T-helper 17 cell (primary cell): ENCODE measurements around the gene RNF126. TPM values are rescaled to one million over a fixed set of nuclear protein-coding genes. Genes with fewer than 3 reads are reported as not detected.
A peak's percentile ranks its signal among the peaks of the same experiment; 100 is the strongest.
"Not testable (repeated sequence)": the region's sequence is repeated elsewhere in the genome, so short reads cannot be mapped to it uniquely, and the experiment has no call there.

Experiments used
- ATAC-seq: fragments of 150-1000 bp; cut with Tn5 transposase; 2 replicates; pipeline ENCODE4 v1.10.0; 2021; ENCODE audit warnings: mild to moderate bottlenecking, moderate library complexity
- DNase-seq, 3 donors: peaks; one replicate each; pipeline versions ENCODE4 v3.0.0 to v3.0.0-alpha.2; 2020 to 2021
- H3K9me3 ChIP-seq: one replicate; pipeline ENCODE4 v1.7.0; 2013; ENCODE audit warnings: low read length, mild to moderate bottlenecking; ENCODE audit not compliant: control insufficient read depth, poor library complexity, severe bottlenecking
- H3K27ac Mint-ChIP-seq: one replicate; pipeline ENCODE4 v1.8.0; 2022; ENCODE audit warnings: mild to moderate bottlenecking, moderate library complexity, mixed read lengths
- H3K27me3 Mint-ChIP-seq: one replicate; pipeline ENCODE4 v1.8.0; 2022; ENCODE audit warnings: mixed read lengths
- H3K36me3 Mint-ChIP-seq: one replicate; pipeline ENCODE4 v1.8.0; 2022; ENCODE audit warnings: low read depth, mixed read lengths
- H3K4me1 Mint-ChIP-seq: one replicate; pipeline ENCODE4 v1.8.0; 2022; ENCODE audit warnings: mild to moderate bottlenecking, mixed read lengths
- H3K4me3 Mint-ChIP-seq: one replicate; pipeline ENCODE4 v1.8.0; 2022; ENCODE audit warnings: mild to moderate bottlenecking, moderate library complexity, mixed read lengths
- total RNA-seq, 4 donors: library from RNA in 2 of 4; stranded (reverse) in 2 of 4; gene quantifications; one replicate each; pipeline ENCODE4 v1.2.3 and lab custom pipeline; 2022 to 2026

RNF126 gene
- total RNA-seq, result 100 to 1,000 TPM; 105 to 126 TPM
- total RNA-seq (lab: John Stamatoyannopoulos, UW), result 69.6 to 77.0 reads per million in 2 donors

DNA sequence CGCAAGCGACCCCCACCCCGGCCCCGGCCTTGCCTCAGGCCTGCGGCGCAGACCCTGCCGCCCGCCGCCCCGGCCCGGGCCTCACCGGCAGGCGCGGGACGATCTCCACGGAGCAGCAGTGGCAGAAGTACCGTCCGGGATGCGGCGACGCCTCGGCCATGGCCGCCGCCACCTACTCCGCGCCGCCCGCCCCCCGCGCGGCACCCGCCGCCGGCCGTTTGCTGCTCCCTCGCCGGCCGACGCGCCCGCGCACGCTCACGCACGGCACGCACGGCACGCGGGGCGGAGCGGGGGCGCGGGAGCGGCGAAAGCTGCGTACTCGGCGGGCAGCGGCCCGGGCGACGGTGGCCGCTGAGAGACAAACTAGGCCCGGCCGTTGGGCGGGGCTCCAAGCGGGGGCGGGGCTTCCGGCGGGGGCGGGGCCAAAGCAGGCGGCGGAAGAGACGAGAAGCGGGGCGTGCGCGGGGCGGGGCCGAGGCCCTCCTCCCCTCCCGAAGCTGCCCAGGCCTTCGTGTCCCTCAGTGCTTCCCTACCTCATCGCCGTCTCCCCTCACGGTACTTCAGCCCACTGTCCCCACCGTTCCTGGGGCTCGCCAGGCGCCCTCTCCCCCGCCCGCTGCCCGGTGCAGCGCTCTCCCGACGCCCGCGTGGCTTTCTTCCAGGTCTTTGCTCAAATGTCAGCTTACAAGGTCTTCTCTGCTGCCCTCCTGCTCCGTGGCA is at the start of gene RNF126:
Gene RNF126, minus strand, starts transcription at position 253 of the 720 bp plus-strand sequence. Its CDS starts 93 bp downstream, at position 160.
- ATAC-seq (peak; percentile 39), DNase-seq (peak; percentile 80 to 95 (median 91))
- H3K27ac Mint-ChIP-seq, result peak within 1 kb of the TSS; percentile 100
- no peaks in the 10 kb centered on the region for H3K27me3 Mint-ChIP-seq
- no peaks in the 10 kb centered on the region for H3K9me3 ChIP-seq
- peak within 1 kb of the TSS; percentile 96 for H3K4me3 Mint-ChIP-seq
- H3K4me1 Mint-ChIP-seq, result peaks cover 34% of the 10 kb centered on the region
- no peaks in the 10 kb centered on the region for H3K36me3 Mint-ChIP-seq

DNA sequence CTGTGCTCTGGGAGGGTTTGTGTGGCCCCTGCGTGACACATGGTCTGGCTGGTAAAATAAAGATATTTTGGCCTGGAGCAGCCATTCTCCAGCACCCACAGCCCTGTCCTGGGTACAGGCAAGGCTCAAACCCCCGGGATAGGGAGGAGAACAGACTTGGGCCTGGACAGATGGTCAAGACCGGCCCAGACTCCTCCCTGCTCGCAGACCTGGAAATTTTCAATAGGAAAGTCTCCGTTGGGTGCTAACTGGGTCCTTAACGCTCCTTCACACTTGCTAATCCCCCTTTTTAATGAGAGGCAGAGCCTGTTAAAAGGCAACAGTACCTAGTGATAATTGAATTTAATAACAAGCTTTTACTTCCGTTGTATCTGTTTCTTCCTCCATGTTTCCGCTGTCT is 48.2 kb upstream of the RNF126 start:
- peaks cover 33% of the 10 kb centered on the region for H3K27me3 Mint-ChIP-seq
- DNase-seq (no peak), ATAC-seq (no peak)
- H3K4me3 Mint-ChIP-seq, result no peak overlapping the region
- H3K36me3 Mint-ChIP-seq, result no peaks in the 10 kb centered on the region
- no peak overlapping the region for H3K27ac Mint-ChIP-seq
- no peaks in the 10 kb centered on the region for H3K4me1 Mint-ChIP-seq
- no peaks in the 10 kb centered on the region for H3K9me3 ChIP-seq

DNA sequence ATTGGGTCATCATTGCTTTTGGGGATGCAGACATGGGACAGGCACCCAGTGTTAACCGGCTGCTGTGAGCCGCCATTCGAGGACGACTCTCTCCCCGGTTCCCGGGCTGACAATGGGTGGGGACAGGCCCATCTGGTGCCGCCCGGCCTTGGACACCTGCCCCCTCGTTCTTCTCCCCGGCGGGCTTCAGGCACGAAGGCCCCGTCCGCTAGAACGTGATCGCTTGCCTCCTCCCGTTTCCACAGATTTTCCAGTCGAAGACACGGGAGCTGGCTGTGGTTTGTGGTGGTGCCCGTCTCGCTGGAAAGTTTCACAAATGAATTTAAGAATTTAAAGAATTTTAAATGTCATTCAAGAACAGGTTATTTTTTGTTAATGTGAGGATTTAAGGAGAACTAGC is 47.8 kb upstream of the RNF126 start:
- Mint-ChIP-seq H3K36me3 (no peaks in the 10 kb centered on the region), H3K27ac (no peak overlapping the region), H3K27me3 (peaks cover 29% of the 10 kb centered on the region), H3K4me1 (no peaks in the 10 kb centered on the region), H3K4me3 (peak overlapping the region; percentile 56)
- DNase-seq, result no peak
- H3K9me3 ChIP-seq, result no peaks in the 10 kb centered on the region
- ATAC-seq, result no peak

DNA sequence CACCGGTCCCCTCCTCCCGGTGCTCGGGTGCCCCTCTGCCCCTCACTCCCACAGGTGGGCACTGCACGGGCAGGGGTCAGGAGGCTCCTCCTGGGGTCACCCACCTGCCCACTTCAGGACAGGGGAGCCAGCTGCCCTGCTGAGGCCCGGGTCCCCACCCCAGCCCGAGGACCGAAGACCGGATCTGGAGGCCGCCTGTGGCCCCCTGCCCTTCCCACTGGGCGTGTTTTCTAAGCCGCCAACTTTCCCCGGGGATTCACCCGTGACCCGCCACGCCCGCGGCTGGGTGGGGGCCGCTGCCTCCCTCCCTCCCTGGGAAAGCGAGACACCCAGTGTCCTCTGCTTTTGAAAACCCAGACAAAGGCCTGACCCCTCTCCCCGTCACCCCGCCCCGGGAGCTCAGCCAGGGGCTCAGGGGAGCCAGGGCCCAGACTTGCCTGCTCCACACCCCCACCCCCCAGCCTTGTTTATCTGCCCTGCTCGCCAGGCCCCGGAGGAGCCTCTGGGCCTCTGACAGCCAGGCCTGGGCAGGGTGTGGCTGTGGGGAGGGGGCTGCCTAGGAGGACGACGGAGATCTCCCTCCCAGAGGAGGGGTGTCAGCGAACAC is 47.1 kb upstream of the RNF126 start:
- no peak overlapping the region for H3K27ac Mint-ChIP-seq
- H3K9me3 ChIP-seq, result no peaks in the 10 kb centered on the region
- no peak overlapping the region for H3K4me3 Mint-ChIP-seq
- H3K4me1 Mint-ChIP-seq, result no peaks in the 10 kb centered on the region
- ATAC-seq, result no peak
- H3K36me3 Mint-ChIP-seq, result no peaks in the 10 kb centered on the region
- DNase-seq, result no peak
- H3K27me3 Mint-ChIP-seq, result peaks cover 23% of the 10 kb centered on the region

DNA sequence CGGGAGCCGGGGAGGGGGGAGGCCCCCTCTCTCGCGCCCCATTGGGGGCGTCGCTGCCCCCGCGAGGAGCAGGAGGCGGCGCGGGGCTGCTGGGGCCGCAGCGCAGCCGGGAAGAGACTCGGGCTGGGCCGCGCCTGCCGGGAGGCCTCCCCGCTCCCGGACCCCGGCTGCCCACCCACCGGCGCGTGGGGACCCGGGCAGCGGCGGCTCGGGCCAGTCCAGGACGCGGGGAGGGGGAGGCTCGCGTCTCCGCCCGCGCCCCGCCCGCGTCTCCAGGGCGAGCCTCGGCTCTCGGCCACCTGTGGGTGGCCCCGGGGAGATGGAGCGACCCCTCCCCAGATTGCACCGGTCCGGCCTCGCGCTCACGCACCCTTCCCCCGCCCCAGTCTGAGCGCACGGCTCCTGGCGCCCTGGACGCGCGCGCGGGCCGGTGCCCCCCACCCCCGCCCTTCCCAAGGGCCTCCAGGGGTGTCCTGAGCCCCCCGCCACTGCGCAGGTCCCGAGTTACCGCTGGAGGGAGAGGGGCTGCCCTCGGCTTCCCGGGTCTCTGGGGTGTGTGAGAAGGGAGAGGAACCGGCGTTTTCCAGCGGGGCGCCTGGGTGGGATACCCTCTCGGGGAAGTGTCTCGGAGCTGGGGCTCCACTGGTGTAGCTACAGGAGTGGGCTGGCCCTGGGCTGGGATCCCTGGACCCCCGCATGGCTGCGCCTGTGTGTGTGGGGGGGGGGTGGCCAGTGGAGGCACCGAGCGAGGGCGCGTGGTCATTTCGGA is 46.4 kb upstream of the RNF126 start:
- H3K27me3 Mint-ChIP-seq, result peaks cover 23% of the 10 kb centered on the region
- no peak for ATAC-seq
- H3K36me3 Mint-ChIP-seq, result no peaks in the 10 kb centered on the region
- no peak overlapping the region for H3K27ac Mint-ChIP-seq
- no peak for DNase-seq
- no peaks in the 10 kb centered on the region for H3K4me1 Mint-ChIP-seq
- H3K9me3 ChIP-seq, result no peaks in the 10 kb centered on the region
- H3K4me3 Mint-ChIP-seq, result no peak overlapping the region

DNA sequence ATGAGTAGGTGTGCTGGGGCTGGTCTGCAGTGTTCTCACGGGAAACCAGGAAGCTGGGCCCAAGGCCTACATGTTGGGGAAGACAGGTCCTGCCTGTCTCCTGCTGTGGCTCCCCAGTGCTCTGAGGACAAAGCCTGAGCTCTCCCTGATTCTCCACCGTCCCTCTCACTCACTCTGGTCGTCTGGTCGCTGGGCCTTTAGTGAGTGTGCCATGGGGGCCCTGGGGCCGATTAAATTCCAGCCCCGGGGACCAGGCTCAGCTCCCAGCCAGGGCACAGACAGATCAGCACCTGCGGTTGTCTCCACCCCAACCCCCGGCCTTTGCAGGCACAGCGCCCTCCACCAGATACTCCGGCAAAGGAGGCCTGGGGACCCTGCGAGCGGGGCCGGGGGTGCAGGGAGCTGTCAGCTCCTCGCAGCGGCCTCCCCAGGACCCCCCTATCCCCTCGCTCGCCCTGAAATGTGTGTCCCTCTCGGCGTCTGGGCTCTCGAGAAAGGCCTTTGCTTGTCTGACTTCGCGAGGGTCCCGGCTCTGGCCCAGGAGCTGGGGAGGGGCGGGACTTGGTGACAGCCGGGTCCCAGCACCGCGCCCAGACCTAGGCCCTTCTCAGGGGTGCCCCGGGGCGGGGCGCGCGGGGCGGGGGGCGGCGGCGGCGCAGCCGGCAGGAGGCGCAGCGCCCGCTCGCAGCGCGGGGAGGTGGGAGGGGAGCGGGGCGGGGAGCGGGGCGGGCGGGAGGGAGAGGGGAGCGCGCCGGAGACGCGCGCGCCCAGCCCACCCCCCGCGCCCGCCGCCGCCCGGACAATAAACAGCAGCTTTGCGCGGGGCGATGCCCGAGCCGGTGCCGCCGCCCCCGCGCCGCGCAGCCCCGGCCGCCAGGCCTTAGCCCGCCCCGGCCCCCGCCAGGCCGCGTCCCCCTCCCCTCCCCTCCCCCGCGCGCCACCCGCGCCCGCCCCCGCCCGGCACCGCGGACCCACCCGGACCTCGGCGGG is 45.4 kb upstream of the RNF126 start, which contains the start of gene PALM:
Gene PALM, plus strand, starts transcription at position 782 of the 990 bp plus-strand sequence. CDS start 212 bp downstream, outside the sequence.
- Mint-ChIP-seq H3K4me3 (no peak within 1 kb of the TSS), H3K27ac (no peak within 1 kb of the TSS), H3K36me3 (no peaks in the 10 kb centered on the region), H3K27me3 (peaks cover 23% of the 10 kb centered on the region), H3K4me1 (no peaks in the 10 kb centered on the region)
- ATAC-seq (no peak), DNase-seq (no peak)
- H3K9me3 ChIP-seq, result no peaks in the 10 kb centered on the region

DNA sequence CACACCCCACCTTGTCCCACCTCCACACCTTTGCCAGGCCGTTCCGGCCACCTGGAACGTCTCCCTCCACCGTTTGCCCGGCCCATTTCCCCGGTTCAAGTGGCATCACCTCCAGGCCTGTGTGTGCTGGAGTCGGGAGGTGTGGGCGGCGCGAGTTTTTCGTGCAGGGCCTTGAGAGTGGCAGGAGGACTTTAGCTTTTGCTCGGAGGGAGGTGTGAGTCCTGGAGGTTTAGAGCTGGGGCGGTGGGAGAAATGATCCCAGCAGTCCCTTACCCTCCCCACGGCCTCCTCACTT is 41.4 kb upstream of the RNF126 start:
- Mint-ChIP-seq H3K4me3 (no peak overlapping the region), H3K4me1 (peaks cover 2% of the 10 kb centered on the region), H3K27me3 (peaks cover 5% of the 10 kb centered on the region), H3K27ac (no peak overlapping the region), H3K36me3 (no peaks in the 10 kb centered on the region)
- DNase-seq (no peak), ATAC-seq (no peak)
- no peaks in the 10 kb centered on the region for H3K9me3 ChIP-seq

DNA sequence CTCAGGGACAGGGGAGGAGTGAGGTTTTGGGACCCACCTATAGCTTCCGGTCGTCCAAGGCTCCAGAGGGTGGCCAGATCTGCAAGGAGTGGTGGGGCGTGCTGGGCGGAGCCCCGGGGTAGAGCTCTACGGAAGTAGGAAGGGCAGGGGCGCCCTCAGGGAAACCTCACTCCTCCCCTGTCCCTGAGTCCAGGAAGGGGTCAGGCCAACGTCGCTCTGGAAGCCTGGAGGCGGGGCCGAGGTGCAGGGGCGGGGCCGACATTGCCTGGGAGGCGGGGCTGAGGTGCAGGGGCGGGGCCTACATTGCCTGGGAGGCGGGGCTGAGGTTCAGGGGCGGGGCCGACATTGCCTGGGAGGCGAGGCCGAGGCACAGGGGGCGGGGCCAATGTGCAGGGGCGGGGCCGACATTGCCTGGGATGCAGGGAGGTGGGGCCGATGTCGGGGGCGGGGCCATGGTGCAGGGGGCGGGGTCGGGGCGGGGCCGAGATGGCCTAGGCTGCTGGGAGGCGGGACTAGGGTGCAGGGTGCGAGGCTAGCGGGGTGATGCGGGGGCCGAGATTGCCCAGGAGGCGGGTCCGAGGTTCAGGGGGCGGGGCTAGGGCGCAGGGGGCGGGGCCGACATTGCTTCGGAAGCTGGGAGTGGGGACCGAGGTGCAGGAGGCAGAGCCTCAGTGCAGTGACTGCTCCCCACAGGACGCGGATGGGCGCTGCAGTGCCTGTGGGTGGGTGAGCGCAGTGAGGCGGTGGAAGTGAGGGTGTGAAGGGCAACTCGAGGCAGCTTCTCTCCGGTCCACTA is 40.8 kb upstream of the RNF126 start:
- Mint-ChIP-seq H3K4me3 (no peak overlapping the region), H3K4me1 (peaks cover 2% of the 10 kb centered on the region), H3K27ac (no peak overlapping the region), H3K36me3 (no peaks in the 10 kb centered on the region), H3K27me3 (peaks cover 6% of the 10 kb centered on the region)
- H3K9me3 ChIP-seq, result no peaks in the 10 kb centered on the region
- ATAC-seq (peak; percentile 79), DNase-seq (peak; percentile 58 to 61 (median 60))

DNA sequence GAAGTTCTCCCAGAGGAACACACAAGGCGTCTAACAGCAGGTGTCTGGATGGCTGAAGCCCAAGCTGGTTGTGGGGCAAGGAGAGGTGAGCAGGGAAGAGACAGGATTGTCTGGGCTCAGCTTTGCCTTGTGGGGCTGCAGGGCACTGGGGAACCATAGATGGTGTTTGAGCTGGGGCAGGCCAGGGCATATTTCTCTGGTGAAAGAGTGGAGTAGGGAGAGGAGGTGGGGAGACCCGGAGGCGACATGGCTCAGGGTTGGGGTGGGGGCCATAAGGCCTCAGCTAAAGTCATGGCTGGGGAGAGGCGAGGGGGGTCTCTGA is 40.3 kb upstream of the RNF126 start:
- H3K27ac Mint-ChIP-seq, result no peak overlapping the region
- peaks cover 2% of the 10 kb centered on the region for H3K4me1 Mint-ChIP-seq
- H3K9me3 ChIP-seq, result no peaks in the 10 kb centered on the region
- peaks cover 12% of the 10 kb centered on the region for H3K27me3 Mint-ChIP-seq
- no peak for DNase-seq
- peak overlapping the region; percentile 25 for H3K4me3 Mint-ChIP-seq
- ATAC-seq, result peak; percentile 12
- no peaks in the 10 kb centered on the region for H3K36me3 Mint-ChIP-seq

DNA sequence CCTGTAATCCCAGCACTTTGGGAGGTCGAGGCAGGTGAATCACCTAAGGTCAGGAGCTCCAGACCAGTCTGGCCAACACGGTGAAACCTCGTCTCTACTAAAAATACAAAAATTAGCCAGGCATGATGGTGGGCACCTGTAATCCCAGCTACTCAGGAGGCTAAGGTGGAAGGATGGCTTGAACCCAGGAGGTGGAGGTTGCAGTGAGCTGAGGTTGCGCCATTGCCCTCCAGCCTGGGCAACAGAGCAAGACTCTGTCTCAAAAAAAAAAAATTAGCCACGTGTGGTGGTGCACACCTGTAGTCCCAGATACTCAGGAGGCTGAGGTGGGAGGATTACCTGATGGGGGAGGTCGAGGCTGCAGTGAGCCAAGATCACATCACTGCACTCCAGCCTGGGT is 39.8 kb upstream of the RNF126 start:
- H3K36me3 Mint-ChIP-seq, H3K4me1 Mint-ChIP-seq, DNase-seq, H3K9me3 ChIP-seq, ATAC-seq: not testable (repeated sequence)
- Mint-ChIP-seq H3K27me3 (peaks cover 12% of the 10 kb centered on the region), H3K4me3 (peak overlapping the region; percentile 25), H3K27ac (peak overlapping the region; percentile 44)

DNA sequence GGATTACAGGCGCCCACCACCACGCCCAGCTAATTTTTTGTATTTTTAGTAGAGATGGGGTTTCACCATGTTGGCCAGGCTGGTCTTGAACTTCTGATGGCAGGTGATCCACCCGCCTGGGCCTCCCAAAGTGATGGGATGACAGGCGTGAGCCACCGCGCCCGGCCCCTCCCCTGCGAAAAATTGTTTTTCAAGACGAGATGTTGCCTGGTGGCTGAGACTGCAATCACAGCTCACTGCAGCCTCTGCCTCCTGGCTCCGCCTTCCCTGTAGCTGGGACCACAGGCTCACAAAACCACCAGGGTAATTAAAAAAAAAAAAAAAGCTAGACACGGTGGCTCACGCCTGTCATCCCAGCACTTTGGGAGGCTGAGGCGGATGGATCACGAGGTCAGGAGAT is 36.9 kb upstream of the RNF126 start:
- not testable (repeated sequence) for DNase-seq, H3K27ac Mint-ChIP-seq, H3K9me3 ChIP-seq, ATAC-seq, H3K4me1 Mint-ChIP-seq, H3K4me3 Mint-ChIP-seq, H3K36me3 Mint-ChIP-seq
- peaks cover 11% of the 10 kb centered on the region for H3K27me3 Mint-ChIP-seq

DNA sequence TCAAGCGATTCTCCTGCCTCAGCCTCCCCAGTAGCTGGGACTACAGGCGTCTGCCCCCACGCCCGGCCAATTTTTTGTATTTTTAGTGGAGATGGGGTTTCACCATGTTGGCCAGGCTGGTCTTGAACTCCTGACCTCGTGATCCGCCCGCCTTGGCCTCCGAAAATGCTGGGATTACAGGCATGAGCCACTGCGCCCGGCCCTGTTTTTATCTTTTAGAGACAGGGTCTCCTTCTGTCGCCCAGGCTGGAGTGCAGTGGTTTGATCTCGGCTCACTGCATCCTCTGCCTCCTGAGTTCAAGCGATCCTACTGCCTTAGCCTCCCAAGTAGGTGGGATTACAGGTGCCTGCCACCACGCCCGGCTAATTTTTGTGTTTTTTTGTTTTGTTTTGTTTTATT is 35.5 kb upstream of the RNF126 start:
- H3K9me3 ChIP-seq, H3K36me3 Mint-ChIP-seq, H3K4me3 Mint-ChIP-seq, DNase-seq, ATAC-seq, H3K4me1 Mint-ChIP-seq, H3K27ac Mint-ChIP-seq: not testable (repeated sequence)
- H3K27me3 Mint-ChIP-seq, result peaks cover 16% of the 10 kb centered on the region
